ENCODE results near the gene RNF224. TPM values are rescaled to one million over a fixed set of nuclear protein-coding genes. Genes with fewer than 3 reads are reported as not detected.
A peak's percentile ranks its signal among the peaks of the same experiment; 100 is the strongest.

Gene RNF224
- polyA plus RNA-seq, 1 of the 3 experiments (the other 2 are of a cell fraction) = 0.03 TPM

DNA sequence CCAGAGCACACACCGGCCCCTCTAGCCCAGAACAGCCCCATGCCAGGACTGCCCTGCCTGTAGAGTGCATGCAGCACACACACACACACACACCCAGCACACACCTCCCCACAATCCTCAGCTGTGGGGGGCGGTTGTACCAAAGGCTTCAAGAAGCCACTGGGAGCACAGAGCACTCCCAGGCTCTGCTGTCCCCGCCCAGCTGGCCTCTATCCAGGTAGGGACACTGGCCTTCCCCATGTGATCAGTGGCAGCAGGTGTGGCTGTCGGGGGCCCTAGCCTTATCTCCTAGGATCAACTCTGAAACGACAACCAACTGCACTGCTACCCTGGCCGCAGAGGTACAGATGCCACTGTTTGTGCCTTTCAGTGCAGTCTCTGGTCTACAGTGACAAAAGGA lies 40.9 kb upstream of the RNF224 start:
- Histone ChIP-seq H3K4me3 (ENCODE audit: low read depth in 2 of 2, low read length in 1 of 2) (no peak overlapping the region), H3K9ac (no peak overlapping the region), H3K4me1 (ENCODE audit: control insufficient read depth in 1 of 2, insufficient read depth in 2 of 2, low read depth in 1 of 2, low read length in 1 of 2) (peaks cover 12 to 35% of the 10 kb centered on the region in 2 experiments; a peak in 3 of 4 replicates), H3K27me3 (ENCODE audit: insufficient read depth) (no peaks in the 10 kb centered on the region), H3F3A (replicated peaks; ENCODE audit: insufficient read depth) (peaks cover 16% of the 10 kb centered on the region), H3K4me2 (peak overlapping the region; percentile 99), H3K36me3 (replicated peaks in 1 of 2; ENCODE audit: control insufficient read depth in 1 of 2, insufficient read depth in 2 of 2, low read length in 1 of 2) (peaks cover 3 to 53% of the 10 kb centered on the region in 2 experiments), H3K9me3 (no peaks in the 10 kb centered on the region), H3K27ac (ENCODE audit: low read depth in 2 of 2, low read length in 1 of 2) (no peak overlapping the region), H3K9me2 (no peaks in the 10 kb centered on the region), H4K20me1 (ENCODE audit: insufficient read depth) (peaks cover 22% of the 10 kb centered on the region), H3K79me2 (ENCODE audit: insufficient read depth) (peaks cover 47% of the 10 kb centered on the region), H2AFZ (ENCODE audit: low read depth) (no peak overlapping the region)
- DNase-seq = no peak
- WGBS (ENCODE audit: low lambda C conversion rate) = 53% methylated on average over 3 of the region's 6 CpGs
- ChIA-PET POLR2A (no interaction called here), CTCF (interaction anchor here (1.4 to 3.5 kb wide), 2 partner anchors 14 to 50 kb away, joined by 4 to 24 read pairs; partner anchors contain the start of genes LRRC26 and TMEM210)
- TF ChIP-seq PBX3 (IDR thresholded peaks at IDR 0.05) (no peak), MXI1 (IDR thresholded peaks at IDR 0.05; ENCODE audit: low read depth, low read length) (no peak), YY1 (IDR thresholded peaks at IDR 0.05; ENCODE audit: low read depth) (no peak), FOXM1 (IDR thresholded peaks at IDR 0.05; ENCODE audit: low read depth) (no peak), GATA2 (CRISPR knock-in tag; IDR thresholded peaks at IDR 0.05) (no peak), USF1 (IDR thresholded peaks at IDR 0.05; ENCODE audit: borderline replicate concordance, low read depth) (no peak), RFX5 (IDR thresholded peaks at IDR 0.05; ENCODE audit: low read length) (no peak), POLR2AphosphoS5 (IDR thresholded peaks at IDR 0.05; ENCODE audit: low read depth, low read length) (no peak), REST (IDR thresholded peaks at IDR 0.05; ENCODE audit: low read depth, low read length) (no peak), NRF1 (IDR thresholded peaks at IDR 0.05; ENCODE audit: low read depth, low read length) (no peak), SMC3 (IDR thresholded peaks at IDR 0.05; ENCODE audit: low read depth, low read length) (no peak), RCOR1 (IDR thresholded peaks at IDR 0.05; ENCODE audit: low read length) (no peak), FOXJ3 (CRISPR knock-in tag; IDR thresholded peaks at IDR 0.05) (no peak), GABPA (IDR thresholded peaks at IDR 0.05; ENCODE audit: low read depth) (no peak), EZH2phosphoT487 (IDR thresholded peaks at IDR 0.05; ENCODE audit: borderline replicate concordance, low read depth) (no peak)
- TF ChIP-seq, protein P1, sequence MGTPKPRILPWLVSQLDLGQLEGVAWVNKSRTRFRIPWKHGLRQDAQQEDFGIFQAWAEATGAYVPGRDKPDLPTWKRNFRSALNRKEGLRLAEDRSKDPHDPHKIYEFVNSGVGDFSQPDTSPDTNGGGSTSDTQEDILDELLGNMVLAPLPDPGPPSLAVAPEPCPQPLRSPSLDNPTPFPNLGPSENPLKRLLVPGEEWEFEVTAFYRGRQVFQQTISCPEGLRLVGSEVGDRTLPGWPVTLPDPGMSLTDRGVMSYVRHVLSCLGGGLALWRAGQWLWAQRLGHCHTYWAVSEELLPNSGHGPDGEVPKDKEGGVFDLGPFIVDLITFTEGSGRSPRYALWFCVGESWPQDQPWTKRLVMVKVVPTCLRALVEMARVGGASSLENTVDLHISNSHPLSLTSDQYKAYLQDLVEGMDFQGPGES (IDR thresholded peaks at IDR 0.05; ENCODE audit: low read depth, low read length) = no peak
- TF ChIP-seq, protein P2, sequence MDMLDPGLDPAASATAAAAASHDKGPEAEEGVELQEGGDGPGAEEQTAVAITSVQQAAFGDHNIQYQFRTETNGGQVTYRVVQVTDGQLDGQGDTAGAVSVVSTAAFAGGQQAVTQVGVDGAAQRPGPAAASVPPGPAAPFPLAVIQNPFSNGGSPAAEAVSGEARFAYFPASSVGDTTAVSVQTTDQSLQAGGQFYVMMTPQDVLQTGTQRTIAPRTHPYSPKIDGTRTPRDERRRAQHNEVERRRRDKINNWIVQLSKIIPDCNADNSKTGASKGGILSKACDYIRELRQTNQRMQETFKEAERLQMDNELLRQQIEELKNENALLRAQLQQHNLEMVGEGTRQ (IDR thresholded peaks at IDR 0.05; ENCODE audit: borderline replicate concordance, low read depth, low read length) = no peak

Data from SK-N-SH (cell line).